ENCODE results near the gene AUTS2.

The AUTS2 gene

DNA sequence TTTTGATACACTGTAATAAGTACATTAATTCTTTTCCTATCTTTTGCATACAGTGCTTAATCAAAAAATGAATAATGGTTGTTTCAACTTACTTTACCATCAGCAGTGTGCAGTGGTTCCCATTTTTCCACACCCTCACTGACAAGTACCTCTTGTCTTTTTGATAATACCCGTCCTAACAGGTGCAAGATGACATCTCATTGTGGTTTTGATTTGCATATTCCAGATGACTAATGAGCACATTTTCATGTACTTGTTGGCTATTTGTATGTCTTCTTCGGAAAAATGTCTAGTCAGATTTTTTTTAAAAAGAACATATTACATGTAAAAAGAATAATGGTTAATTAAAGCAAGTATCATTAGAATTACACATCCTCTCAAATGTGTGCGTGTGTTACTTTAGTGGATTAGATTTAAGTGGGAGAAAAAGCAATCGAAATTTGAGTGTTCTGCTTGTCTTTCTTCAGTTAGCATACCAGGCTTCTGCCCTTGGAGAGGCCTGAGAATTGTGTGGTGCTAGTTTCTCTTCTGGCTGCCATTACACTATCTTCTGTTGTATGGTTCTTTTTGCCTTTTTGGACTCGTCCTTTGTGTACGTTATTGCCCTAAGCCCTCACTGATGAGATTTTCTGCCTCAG is 291.2 kb downstream of the AUTS2 start:
- DNase-seq (ENCODE audit: low read depth in 2 of 2): no peak

DNA sequence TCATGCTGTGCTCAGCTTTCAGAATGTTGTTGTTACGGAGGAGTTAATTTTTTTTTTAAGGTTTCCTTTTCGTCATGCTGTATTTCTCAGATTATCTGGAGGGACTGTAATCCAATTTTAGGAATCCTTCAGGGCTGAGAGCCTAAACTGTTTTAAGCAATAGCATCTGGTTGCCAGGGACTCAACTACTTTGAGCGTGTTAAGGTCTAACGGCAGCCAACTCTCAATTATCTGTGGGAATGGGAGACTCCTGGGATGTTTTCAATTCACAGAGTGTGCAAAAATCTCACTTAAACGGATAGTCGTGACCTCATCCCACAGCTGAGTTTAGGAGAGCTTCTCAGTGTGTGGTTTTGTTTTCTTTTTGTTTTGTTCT is 291.7 kb downstream of the AUTS2 start:
- DNase-seq (ENCODE audit: low read depth in 2 of 2): no peak

DNA sequence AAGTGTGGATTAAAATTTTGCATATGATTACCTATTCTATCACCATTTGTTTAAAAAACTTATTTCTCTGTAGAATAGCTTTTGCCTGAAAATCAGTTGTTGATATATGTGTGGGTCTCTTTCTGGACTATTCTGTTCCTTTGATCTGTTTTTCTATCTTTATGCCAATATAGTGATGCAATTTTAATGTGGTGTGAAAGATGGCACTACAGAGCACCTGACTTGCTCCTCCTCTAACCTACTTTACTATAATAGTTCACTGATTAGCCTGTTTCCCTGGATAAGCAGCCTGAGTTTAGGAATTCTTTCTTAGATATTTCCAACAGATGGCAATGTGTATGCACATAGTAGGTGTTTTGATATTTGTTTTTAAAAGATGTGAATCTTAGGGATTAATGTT is 294.5 kb downstream of the AUTS2 start:
- DNase-seq (ENCODE audit: low read depth in 2 of 2): no peak

DNA sequence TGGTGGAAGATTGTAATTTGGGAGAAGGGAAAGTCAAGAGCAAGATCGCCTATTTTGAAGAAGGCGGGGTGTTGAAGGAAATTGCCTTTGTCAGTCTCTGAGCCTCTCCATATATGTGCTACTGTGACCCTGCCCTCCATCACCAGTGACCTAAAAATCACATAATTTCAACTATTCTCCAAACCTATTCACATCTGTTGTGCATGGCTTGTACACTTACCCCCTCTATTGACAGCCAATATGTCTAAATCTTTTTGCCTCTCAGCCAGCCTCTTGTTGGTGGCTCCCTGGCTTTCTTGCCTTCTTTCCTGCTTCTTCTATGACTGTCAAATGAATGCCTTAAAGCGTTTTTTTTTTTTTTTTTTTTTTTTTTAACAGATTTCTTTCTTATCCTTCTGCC is 295.6 kb downstream of the AUTS2 start:
- no peak for DNase-seq (ENCODE audit: low read depth in 2 of 2)

DNA sequence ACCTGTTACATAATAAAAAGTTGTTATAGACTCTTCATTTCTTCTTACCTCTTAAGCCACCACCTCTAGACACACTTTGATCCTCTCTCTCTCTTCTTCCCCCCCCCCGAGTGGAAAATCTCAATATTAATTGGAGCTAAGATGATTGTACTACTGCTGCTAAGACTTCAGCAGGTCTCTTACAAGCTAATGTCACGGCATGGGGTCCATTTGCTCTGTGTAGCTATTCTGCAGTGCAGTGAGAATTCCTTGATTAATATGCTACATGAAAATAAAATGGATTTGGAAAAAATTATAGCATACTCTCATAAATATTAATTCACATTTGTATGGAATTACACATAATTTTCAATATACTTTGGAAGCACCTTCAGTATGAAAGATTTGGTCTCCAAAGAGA is 297.2 kb downstream of the AUTS2 start:
- no peak for DNase-seq (ENCODE audit: low read depth in 2 of 2)

DNA sequence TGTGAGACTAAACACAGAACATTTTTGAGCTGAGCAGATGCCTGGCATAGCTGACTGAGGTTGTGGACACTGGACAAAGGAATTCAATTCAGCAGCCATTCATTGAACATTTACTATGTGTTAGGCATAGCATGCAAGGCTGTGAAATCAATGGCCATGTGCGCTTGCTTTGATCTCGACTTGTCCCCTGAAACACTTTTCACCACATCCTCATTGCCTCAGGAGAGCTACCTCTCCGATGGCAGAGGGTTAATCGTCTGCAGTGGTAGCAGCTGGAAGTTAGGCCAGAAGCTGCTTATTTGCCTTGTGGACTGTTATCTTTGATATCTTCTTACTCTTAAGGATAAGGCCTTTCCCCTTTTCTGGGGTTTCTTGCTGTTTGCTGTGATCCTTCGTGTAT is 297.8 kb downstream of the AUTS2 start:
- DNase-seq (ENCODE audit: low read depth in 2 of 2): no peak

DNA sequence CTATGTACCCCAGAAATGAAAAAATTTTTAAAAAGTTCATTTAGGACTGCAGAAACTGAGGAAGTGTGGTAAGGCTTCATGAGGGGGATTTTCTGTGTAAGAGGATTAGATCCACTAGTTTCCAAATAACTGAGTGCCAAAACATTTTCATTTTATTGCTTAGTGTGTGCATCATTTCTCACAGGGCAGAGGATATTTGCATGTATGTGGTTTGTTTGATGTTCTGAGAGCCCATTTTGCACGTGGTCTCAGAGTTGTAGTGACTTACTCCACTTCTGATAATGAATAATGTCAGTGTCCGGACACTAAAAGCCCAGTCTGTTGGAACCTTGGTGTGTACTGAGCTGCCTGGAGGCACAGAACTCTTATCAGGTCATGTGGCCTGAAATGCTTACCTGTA is 299.9 kb downstream of the AUTS2 start:
- no peak for DNase-seq (ENCODE audit: low read depth in 2 of 2)

DNA sequence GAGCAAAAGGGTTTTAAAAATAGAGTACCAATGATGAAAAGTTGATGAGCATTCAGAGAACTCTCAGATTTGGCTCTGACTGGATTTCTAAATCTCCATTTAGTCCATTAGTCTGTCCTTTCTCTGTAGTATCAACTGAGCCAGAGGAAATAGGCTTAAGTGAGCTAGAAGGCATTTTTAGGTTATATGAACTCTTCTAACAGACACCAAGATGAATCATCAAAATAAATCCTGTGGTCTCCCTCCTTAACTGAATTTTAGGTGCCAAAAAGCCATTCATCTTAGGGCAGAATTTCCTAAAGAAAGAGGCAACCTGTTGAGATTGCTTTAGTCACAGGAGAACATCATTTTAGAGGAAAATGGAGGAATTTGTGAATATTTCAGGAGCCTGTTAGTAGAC is 305.1 kb downstream of the AUTS2 start:
- no peak for DNase-seq (ENCODE audit: low read depth in 2 of 2)

DNA sequence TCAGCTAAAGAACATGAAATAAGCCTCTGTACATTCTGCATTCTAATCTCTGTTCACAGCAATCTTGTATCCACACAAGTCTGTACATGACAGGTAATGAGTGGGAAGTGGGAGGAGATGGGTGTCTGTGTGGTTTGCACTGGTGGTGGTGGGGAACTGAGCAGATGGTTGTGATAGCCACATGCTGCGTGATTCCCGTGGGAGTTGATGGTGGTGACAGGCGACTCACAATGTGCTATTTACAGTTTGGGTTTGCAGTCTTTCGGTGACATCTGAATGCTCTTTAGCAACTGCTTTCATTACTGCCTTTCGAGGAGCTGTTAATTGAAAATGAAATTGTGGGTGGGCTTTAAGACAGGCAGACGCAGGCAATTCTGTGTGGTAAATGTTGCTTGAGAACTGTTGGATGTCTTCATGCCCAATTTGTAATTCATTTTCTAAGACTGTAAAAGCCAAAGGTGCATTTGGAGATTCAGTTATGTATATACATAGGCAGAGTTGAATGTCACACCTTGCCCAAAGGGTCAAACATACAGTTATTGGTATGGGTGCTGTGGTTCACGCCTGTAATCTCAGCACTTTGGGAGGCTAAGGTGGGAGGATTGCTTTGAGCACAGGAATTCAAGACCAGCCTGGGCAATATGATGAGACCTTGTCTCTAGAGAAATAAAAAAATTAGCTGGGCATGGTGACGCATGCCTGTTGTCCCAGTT is 308.2 kb downstream of the AUTS2 start:
- no peak for DNase-seq (ENCODE audit: low read depth in 2 of 2)

DNA sequence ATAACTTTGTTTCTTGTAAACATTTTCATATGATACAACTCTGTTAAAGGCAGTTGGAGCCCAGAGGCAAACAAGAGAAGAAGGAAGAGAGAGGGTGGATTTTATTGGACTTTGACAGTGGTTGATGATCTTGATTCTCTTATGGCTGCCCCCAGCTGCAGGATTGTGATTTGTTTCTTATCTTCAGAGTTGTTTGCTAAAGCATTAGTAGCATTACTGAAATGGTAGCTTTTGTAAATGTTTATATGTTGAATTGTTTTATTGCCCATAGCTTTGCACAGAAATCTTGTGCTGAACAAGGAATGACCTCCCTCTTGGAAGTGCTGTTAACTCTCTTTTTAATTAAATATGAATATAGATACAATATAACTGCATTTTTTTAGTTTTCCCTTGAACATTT is 309.4 kb downstream of the AUTS2 start:
- DNase-seq (ENCODE audit: low read depth in 2 of 2): no peak

DNA sequence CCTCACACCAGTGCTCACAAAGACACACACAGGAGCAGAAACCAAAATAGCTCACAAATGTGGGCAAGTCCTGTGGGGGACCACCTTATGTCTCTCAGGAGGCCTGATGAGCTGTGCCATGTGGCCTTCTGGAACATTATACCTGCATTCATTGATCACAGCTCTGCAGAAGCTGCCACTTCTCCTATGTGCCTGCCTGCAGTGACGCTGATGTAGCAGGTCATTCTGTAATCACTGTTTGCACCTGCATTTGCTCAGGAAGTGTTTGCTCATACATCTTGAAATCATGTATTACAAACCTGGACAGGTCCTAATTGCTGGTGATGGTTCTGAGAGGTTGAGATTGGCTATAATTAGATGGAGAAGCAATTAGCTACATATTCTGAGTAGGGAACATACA is 310.2 kb downstream of the AUTS2 start:
- DNase-seq (ENCODE audit: low read depth in 2 of 2): no peak

DNA sequence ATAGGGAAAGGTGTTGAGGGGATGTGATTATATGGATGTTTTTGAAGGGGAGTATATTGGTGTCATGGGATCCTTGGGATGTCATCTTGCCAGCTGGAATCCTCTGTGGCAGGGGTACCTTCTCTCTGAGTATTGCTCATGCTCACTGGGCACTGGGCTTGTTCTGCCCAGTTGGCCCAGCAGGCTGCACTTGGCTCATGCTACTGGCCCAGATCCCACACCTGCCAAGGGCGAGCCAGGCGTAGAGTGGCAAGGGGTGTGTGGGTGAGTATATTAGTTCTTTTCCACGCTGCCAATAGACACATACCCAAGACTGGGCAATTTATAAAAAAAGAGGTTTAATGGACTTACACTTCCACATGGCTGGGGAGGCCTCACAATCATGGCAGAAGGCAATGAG is 311.9 kb downstream of the AUTS2 start:
- no peak for DNase-seq (ENCODE audit: low read depth in 2 of 2)

DNA sequence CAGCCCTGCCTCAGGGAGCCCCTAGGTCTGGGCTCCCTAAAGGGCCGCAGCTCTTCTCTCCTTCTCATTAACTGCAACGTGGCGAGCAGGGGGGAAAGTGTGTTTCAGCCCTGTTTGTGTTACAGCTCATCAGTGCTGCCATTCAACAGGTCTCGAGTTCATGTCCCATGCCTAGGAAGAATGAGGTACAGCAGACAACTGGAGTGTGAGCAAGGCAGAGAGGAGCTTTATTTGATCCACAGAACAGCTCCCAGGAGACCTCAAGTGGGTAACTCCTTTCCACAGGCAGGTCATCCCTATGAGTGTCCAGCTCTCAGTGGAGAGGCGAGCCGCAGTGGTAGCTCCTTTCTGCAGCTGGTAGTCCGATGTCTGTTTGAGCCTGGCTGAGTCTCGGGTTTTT is 313.1 kb downstream of the AUTS2 start:
- DNase-seq (ENCODE audit: low read depth in 2 of 2): no peak

DNA sequence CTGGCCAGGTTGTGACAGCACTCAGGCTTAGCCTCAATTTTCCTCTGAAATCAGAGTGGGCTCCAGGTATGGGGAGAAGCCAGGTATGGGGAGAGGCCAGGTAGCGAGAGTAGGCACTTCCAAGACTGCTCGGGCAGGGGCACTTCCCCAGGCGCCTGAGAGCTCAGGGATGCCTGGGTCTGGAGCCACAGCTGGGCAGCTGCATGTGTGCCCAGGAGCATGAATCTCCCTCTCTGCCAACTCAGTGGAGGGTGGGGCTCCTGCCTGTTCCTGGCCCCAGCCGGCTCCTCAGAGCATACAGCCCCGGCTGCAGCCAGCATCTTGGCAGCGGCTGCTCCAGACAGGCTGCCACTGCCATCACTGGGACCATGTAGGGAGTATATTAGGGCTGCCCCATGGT is 313.9 kb downstream of the AUTS2 start:
- DNase-seq (ENCODE audit: low read depth in 2 of 2): no peak

DNA sequence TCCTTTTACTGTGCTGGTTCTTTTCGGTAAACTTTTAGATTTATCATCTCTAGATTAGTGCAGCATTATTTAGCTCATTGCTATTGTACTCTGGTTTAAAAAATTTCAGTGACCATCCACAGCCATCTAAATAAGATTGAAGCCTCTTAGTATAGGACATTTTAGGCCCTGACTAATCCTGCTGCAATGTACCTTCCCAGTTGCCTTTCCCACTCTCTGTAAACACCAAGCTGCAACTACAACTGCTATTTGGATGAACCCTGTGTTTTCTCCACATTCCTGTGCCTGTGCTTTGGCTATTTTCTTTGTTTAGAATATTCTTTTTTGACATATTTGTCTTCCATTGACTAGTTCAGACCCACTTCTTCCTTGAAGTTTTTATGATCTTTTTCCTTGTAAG is 314.6 kb downstream of the AUTS2 start:
- no peak for DNase-seq (ENCODE audit: low read depth in 2 of 2)

DNA sequence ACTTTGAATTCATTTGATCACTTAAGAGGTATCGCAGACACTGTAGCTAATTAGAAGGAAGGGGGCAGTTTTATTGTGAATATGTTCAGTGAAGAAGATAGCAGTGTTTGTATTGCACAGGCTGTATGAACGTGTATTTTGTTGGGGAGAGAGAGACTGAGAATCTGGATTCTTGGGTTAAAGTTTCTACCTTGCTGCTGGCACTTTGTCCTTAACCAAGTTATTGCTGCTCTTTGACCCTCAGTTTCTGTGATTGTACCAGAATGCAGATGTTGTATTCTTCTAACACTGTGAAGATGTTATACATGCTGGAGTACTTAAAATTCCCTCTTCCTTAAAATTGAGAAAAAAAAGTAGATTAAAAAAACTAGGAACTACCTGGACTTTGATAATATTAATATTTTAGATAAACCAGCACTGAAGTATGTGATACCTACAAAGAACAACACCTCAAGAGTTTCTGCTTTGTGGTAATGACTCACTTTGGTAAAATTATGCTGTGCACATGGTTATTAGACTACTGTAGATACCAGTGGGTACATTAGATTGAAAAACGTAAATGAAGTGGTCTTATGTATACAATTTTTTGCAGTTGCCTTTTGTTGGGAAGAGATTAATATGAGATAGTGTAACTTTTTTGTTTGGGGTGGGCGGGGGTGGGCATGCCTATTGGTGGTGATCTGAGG is 321.3 kb downstream of the AUTS2 start:
- DNase-seq (ENCODE audit: low read depth in 2 of 2): no peak

DNA sequence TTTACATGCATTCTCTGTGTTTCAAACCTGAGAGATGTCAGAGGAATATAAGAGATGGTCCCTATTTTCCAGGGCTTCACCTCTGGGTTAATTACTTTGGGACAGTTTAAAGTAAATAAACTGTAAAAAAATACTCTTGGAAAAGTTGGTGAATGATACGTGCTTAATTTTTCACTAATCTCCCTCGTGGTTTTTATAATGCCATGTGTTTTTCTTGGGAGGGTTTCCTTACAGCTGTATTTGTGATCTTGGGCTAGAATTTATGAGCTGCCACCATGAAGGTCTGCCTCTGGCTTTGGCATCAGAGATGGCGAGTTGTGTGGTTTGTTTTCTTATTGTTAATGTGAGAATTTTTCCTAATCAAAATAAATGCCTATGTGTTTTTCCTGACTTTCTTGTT is 322.5 kb downstream of the AUTS2 start:
- no peak for DNase-seq (ENCODE audit: low read depth in 2 of 2)

DNA sequence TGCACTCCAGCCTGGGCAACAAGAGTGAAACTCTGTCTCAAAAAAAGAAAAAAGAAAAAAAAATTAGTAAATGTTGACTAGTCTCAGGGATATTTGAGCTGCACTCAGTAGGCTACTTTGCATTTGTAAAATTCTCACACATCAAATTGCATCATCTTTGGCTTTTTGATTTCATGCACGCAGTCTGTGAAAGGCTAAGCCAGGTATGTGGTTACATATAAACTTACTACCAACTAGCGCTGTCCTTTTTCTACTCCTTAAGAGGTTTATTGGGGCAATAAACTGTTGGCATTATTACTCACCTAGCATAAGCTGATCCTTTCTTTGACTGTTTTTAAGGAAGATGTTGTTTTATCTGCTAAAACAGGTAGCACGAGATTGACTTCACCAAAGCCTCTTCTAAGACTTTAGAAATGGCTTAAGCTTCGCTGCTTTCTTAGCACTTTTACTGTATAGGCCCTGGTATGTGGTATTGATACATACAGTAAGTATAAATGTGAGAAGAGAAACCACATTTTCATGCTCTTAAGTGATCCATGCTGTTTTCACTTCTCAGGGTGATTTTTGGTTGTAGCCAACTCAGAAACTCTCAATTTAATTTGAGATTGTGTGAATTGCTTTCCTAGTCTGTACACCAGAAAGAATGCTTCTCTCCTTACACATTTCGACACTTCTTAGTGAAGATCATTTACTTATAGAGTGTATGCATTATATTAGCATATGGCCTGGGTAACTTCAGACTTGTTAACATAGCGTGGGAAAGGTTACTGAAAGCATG is 323.9 kb downstream of the AUTS2 start:
- DNase-seq (ENCODE audit: low read depth in 2 of 2): no peak

DNA sequence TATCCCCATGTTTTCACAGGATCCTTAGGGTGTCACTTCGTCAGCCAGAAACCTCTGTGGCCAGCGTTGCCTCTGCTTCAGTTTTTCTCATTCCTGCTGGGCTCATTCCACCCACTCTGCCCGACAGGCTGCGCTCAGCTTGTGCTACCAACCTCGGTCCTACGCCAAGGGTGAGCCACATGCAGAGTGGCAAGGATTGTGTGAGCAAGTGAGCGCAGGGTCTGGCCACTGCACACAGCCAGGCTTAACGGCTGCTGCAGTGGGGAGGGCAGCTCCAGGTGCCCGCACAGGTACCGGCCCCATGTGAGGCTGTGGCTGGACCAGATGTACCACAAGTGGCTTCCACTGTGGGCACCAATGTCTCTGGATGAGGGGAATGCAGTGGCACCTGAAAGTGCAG is 329.2 kb downstream of the AUTS2 start:
- no peak for DNase-seq (ENCODE audit: low read depth in 2 of 2)

DNA sequence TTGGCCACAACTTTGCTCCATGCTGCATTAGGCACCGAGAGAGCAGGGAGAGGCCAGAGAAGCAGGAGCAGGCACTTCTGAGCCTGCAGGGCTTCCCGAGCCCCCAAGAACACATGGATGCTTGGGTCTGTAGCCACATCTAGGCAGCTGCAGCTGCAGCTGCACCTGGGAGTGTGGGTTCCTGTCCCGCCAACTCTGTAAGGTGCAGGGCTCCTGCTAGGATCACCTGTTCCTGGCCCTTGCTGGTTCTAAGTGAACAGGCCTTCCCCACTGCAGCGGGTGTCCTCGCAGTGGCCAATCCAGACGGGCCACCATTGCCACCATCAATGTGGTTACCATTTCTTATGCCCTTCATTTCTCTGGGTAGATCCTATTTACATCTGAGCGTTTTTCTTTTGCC is 330.3 kb downstream of the AUTS2 start:
- DNase-seq (ENCODE audit: low read depth in 2 of 2): no peak

DNA sequence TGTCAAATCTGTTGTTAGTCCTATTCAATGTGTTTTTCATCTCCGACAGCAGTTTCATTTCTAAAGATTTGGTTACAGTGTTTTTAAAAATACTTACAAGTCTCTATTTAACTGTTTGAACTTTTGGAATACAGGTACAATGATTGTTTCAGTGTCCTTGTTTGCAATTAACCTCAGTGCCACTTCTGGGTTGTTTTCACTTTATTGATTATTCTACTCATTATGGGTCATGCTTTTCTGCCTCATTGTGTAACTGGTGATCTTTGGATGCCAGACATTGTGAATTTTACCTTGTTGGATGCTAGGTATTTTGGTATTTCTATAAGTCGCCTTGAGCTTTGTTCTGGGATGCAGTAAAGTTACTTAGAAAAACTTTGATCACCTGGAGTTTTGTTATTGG is 331.3 kb downstream of the AUTS2 start:
- DNase-seq (ENCODE audit: low read depth in 2 of 2): no peak

DNA sequence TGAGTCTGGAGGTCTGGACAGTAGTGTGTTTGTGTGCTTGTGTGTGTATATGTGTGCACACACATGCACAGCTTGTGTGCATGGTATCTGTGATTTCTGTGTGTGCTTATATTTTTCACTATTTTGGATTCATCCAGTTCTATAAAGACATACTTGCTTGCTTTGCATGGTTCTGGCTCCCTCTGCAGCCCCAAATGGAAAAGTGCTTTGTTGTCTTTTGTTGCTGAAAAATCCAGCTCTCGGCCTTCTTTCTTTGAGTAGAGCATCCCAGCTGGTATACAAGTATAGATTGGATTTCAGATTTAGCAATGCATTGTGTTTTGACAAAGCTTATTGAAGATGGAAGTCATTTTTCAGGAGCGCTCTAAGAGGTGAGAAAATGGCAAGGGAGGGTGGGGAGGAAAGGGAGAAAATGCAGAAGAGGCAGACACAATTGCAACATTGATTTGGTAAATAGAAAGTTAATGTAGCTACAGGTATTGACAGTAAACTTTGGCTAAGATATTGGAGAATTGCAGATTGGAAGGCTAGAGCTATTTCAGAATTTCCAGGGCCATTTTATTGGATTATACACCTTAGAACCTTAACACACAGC is 333.9 kb downstream of the AUTS2 start:
- no peak for DNase-seq (ENCODE audit: low read depth in 2 of 2)

All from stimulated activated CD8-positive, alpha-beta memory T cell treated with anti-CD3 and anti-CD28 coated beads, Interleukin-15, amount 100 ng/mL, for 4 hours (primary cell).